HG02642 (cell line): ENCODE measurements around the gene SYN1.

Source experiments
- ATAC-seq: cut with Tn5 transposase; IDR thresholded peaks from one replicate; pipeline ENCODE4 v1.9.1; 2021; ENCODE audit warnings: mild to moderate bottlenecking; ENCODE audit not compliant: unreplicated experiment, poor library complexity

Gene SYN1

DNA sequence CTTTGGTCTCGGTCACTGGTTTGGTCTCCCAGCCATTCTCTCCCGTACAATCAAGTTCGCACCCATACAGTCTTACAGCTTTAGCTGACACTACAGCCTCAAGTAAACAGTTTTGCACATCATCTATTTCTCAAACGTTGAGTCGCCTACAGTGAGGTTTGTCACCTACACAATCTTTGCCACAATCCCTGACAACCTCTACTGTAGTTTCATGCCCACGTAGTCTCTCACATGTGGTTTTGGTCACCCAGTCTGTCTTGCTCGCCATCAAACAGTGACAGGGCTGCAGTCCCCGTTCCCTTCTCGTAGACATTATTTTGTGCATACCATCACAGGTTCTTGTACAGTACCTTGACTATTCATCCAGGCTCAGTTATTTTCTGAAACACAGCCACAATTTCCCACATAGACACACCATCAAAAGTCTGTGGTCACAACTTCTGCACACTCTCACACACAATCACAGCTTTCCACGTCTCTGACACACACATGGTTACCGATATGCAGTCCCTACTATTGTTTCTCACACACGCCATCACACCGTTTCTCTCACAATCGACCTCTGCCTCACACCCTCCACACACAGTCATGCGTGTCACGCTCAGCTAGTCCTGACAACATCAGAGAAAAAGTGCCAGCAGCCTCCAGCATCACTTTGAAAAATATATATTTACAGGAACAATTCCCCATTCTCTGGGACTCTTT is 15.4 kb upstream of the SYN1 start:
- ATAC-seq = no peak

- ATAC-seq = no peak
Measured at GRCh38 chrX:47633689-47634590, 14.3 kb upstream of the SYN1 start.

DNA sequence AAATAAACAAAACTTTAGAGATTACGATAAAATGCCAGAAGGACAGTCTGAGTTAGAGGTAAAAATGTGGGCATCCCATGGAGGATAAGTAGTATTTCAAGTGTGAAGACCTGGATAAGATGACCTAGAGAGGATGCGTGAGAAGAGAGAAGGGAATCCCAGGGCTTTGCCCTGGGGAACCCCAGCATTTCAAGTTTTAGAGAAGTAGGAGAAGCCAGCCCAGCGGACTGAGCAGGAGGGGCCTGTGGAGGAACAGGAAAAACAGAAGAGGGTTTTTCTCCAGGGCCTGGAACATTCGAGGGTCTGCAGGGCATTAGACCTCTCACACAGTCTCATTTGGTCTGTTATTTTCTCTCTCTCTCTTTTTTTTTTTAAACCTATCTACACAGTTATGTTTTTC is 13.0 kb upstream of the SYN1 start:
- ATAC-seq = no peak

DNA sequence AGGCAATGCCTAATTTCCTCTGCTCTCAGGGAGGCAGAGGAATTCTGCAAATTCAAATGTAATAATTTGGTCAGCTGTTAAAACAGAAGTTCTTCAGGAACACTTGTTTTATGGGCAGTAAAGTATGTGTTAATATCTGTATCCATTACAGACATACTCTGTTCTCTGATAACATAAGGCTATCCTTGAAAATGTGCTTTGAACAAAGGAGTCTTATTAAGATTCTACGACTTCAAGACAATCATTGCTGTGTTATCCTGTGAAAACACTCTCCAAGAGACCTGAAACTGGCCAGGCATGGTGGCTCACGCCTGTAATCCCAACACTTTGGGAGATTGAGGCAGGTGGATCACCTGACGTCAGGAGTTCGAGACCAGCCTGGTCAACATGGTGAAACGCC is 12.0 kb upstream of the SYN1 start:
- ATAC-seq = no peak

DNA sequence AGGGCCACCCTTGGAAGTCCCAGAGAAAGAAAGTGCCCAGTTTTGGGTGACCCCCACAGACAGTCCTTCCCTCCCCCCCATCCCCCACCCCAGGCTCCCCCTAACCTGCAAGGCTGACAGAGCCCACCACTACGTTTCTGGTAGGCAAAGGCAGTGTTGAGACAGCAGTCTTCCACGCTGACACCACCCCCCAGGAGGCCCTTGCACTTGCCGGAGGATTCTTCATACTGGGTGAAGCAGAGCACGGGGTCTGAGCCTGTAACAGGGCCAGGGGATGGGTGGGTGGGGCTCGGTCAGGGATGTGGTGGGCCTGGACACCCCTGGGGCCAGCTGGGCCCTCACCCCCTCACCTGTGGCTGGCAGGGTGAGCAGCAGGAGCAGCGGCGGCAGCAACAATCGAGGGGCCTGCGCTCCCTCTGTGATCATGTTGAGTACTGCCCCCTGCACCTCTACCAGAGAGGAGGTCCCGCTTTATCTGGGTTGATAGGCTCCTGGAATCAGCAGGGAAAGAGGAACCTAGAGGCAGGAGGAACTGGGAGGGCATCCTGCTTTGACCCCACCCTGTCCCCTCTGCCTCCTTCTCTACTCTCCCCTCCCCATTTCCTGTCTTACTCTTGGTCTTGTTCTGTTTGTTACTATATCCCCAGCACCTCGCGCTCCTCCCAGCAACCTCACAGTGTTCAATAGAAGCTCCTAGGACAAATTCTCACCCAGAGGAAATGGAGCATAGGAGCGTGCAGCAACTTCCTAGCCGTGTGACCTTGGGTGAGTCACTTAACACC is 10.0 kb upstream of the SYN1 start, which contains the start of gene CFP:
CFP (minus strand) TSS at position 512 of the 782 bp plus-strand sequence; CDS start at position 426, 86 bp downstream.
- no peak for ATAC-seq

GRCh38 chrX:47628982-47629381 is 9.3 kb upstream of the SYN1 start:
- ATAC-seq = no peak

DNA sequence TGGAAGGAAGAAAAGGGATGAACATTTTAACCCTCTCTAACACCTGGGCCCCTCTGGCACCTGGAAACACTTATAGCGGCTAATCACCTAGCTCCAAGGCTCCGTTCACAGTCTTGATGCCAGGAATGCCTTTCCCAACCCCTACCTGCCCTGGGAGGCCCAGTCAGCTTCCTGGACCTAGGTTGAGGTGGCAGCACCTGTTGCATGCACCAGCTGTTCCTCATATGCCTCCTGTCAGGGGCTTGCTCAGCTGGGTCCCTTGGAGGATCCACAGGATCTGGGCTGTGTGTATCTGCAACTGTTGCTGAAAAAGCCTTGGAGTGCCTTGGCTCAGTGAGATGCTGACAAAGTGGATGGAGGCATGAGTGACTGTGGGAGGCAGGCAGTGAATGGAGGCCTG is 5.7 kb upstream of the SYN1 start:
- ATAC-seq = no peak

- ATAC-seq = no peak
Measured at GRCh38 chrX:47623540-47624027, 3.9 kb upstream of the SYN1 start.

- ATAC-seq = no peak
Measured at GRCh38 chrX:47621851-47622250, 2.2 kb upstream of the SYN1 start.

- no peak for ATAC-seq
Measured at GRCh38 chrX:47620303-47620685, 637 bp upstream of the SYN1 start.

GRCh38 chrX:47618923-47619485 is 653 bp downstream of the SYN1 start:
- no peak for ATAC-seq

DNA sequence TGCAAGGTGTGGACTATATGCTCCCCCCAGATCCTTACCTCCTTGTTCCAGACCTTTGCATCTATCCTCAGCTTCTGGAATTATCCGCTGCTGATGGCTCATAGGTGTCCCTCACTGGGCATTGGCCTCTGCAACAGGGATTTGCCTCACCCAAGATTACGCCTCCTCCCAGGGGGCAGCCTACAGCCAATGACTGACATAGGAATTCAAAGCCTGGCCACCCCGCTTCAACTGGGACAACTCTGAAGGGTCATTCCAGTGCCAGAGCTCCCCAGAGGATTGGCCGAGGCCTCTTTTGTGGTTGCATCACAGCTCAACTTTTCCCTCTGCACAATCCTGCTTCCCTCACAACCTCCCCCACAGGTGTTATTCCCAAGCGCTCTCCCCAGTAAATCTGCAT is 5.0 kb downstream of the SYN1 start:
- no peak for ATAC-seq

DNA sequence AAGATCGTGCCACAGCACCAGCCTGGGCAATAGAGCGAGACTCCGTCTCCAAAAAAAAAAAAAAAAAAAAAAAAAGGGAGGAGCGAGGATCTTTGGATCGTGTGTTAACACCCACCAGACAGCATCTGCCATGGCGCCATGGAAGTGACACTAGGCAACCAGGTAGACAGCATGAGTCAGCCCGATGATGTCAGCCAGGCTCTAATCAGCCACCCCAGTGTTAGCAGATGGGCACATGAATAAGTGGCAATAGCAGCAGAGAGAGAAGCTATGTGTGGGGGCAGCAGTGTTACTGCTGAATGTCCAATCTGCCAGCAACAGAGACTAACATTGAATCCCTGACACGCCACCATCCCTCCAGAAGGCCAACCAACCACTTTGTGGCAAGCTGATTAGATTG is 6.6 kb downstream of the SYN1 start:
- ATAC-seq = no peak

- ATAC-seq = no peak
Measured at GRCh38 chrX:47612418-47612817, 7.2 kb downstream of the SYN1 start.

- no peak for ATAC-seq
Measured at GRCh38 chrX:47611926-47612325, 7.7 kb downstream of the SYN1 start.

DNA sequence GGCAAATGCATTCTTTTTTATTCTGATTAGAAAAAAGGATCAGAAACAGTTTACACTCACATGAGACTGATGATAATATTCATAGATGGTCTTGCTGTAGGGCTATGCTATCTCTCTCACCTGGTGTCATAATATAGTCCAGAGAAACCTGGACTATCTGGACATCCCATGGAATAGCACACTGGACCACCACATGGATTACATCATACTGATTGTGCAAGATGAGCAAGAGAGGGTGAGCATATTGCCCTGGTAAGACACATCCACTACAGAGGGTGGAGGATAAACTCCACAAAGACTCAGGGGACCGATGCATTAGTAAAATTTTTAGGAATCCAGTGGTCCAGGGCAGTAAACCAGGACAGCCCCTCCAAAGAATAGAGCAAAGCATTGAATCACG is 8.2 kb downstream of the SYN1 start:
- no peak for ATAC-seq

DNA sequence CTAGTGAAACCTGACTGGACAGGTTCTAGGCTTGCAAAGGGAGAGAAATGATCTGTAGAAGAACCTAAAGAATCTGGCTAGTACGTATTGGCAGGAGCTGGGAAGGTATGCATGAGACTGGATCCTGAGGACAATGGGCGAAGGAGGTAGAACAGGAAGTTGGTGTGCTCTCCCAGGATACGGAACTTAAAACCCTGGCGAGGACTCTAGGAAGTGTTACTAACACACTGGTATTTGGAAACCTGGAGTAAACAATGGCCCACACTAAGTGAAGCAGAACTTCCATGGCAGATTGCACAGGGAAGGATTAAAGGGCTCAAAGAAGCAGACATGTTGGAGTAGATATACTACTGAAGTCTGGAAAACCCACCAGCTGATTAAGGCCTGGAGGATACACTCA is 9.1 kb downstream of the SYN1 start:
- no peak for ATAC-seq

GRCh38 chrX:47608130-47608810 is 11.4 kb downstream of the SYN1 start:
- ATAC-seq = no peak

GRCh38 chrX:47607091-47607490 is 12.6 kb downstream of the SYN1 start:
- no peak for ATAC-seq

DNA sequence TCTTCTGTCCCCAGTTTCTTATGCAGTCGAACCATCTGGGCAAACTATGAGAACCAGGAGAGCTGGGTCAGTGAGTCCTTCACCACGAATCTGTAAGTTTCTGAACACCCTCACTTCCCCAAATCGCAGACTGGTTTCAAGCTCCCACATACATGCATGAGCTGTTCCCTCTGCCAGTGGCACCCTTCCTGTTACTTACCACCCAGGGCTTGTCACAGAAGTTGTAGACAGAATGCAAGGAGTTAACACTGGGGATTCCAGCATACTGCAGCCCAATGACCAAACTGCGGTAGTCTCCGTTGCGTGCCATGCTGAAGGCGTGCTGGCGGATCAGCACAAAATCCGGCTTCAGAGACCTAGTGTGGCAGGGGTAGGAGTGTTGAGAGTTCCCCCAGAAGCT is 14.6 kb downstream of the SYN1 start:
- no peak for ATAC-seq
